NCI-H2171 treated with DMSO at 0.1 percent for 48 hours (cell line): ENCODE measurements around the gene SMYD5.
"Not testable (repeated sequence)": the region's sequence is repeated elsewhere in the genome, so short reads cannot be mapped to it uniquely, and the experiment has no call there.

Source experiments
- DNase-seq: peaks from one replicate; lab custom pipeline; 2025; lab: John Stamatoyannopoulos, UW

SMYD5 gene

GRCh38 chr2:73214120-73215035 lies at the start of gene SMYD5:
SMYD5 (plus strand) TSS chr2:73214245; CDS start chr2:73214267, 22 bp downstream.
- peak; percentile 84 for DNase-seq

- DNase-seq: not testable (repeated sequence)
These were observed 48.1 kb upstream of the SMYD5 start for GRCh38 chr2:73165978-73166377.

- not testable (repeated sequence) for DNase-seq
These were observed 47.2 kb upstream of the SMYD5 start for GRCh38 chr2:73166813-73167212.

GRCh38 chr2:73168348-73168747 lies 45.7 kb upstream of the SMYD5 start:
- DNase-seq: not testable (repeated sequence)

- not testable (repeated sequence) for DNase-seq
These were observed 43.7 kb upstream of the SMYD5 start for GRCh38 chr2:73170341-73170740.

GRCh38 chr2:73172963-73173362 lies 41.1 kb upstream of the SMYD5 start:
- no peak for DNase-seq

- DNase-seq: no peak
These were observed 40.3 kb upstream of the SMYD5 start for GRCh38 chr2:73173781-73174180.

GRCh38 chr2:73174244-73174643 lies 39.8 kb upstream of the SMYD5 start:
- no peak for DNase-seq

GRCh38 chr2:73174941-73175662 lies 38.9 kb upstream of the SMYD5 start:
- no peak for DNase-seq

- peak; percentile 33 for DNase-seq
These were observed 38.3 kb upstream of the SMYD5 start for GRCh38 chr2:73175663-73176204.

GRCh38 chr2:73176205-73176880 lies 37.7 kb upstream of the SMYD5 start:
- peak; percentile 33 for DNase-seq

- peak; percentile 88 for DNase-seq
These were observed 37.0 kb upstream of the SMYD5 start for GRCh38 chr2:73176881-73177644.

GRCh38 chr2:73177645-73178255 lies 36.3 kb upstream of the SMYD5 start:
- no peak for DNase-seq

- DNase-seq: no peak
These were observed 28.1 kb upstream of the SMYD5 start for GRCh38 chr2:73185965-73186364.

- no peak for DNase-seq
These were observed 26.5 kb upstream of the SMYD5 start for GRCh38 chr2:73187549-73187948.

GRCh38 chr2:73197579-73197978 lies 16.5 kb upstream of the SMYD5 start:
- DNase-seq: no peak

- DNase-seq: not testable (repeated sequence)
These were observed 13.8 kb upstream of the SMYD5 start for GRCh38 chr2:73200281-73200680.

- no peak for DNase-seq
These were observed 11.6 kb upstream of the SMYD5 start, which contains the start of gene NOTO for GRCh38 chr2:73202156-73203054. NOTO (plus strand) TSS chr2:73202574; CDS start chr2:73202667, 93 bp downstream.

GRCh38 chr2:73203055-73203681 lies 10.9 kb upstream of the SMYD5 start:
- no peak for DNase-seq
